Activated CD8-positive, alpha-beta memory T cell treated with anti-CD3 and anti-CD28 coated beads for 24 hours (primary cell): Measurements from ENCODE around the gene ABHD4.
"Not testable (repeated sequence)": the region's sequence is repeated elsewhere in the genome, so short reads cannot be mapped to it uniquely, and the experiment has no call there.

Experiments
- DNase-seq: peaks from one replicate; pipeline ENCODE4 v3.0.0-alpha.2; 2020

Gene ABHD4

GRCh38 chr14:22630066-22630465, 32.0 kb downstream of the ABHD4 start:
- no peak for DNase-seq

GRCh38 chr14:22630486-22630885, 32.4 kb downstream of the ABHD4 start:
- DNase-seq: no peak

GRCh38 chr14:22634233-22634900, 36.3 kb downstream of the ABHD4 start:
- no peak for DNase-seq

GRCh38 chr14:22635980-22636379, 37.9 kb downstream of the ABHD4 start:
- not testable (repeated sequence) for DNase-seq

- no peak for DNase-seq
These were observed 42.1 kb downstream of the ABHD4 start for GRCh38 chr14:22640192-22640591.

GRCh38 chr14:22641846-22642245, 43.7 kb downstream of the ABHD4 start:
- no peak for DNase-seq

- DNase-seq: no peak
These were observed 46.2 kb downstream of the ABHD4 start, which contains the start of gene OR6J1 for GRCh38 chr14:22644305-22644635. Gene OR6J1 (minus strand): TSS chr14:22644352. CDS start chr14:22634811, 9,541 bp downstream.

GRCh38 chr14:22646570-22647254, 48.6 kb downstream of the ABHD4 start:
- DNase-seq: no peak

- no peak for DNase-seq
These were observed 50.4 kb downstream of the ABHD4 start for GRCh38 chr14:22648506-22648905.

GRCh38 chr14:22650046-22650739, 52.1 kb downstream of the ABHD4 start:
- no peak for DNase-seq

- no peak for DNase-seq
These were observed 52.9 kb downstream of the ABHD4 start for GRCh38 chr14:22650960-22651521.

- DNase-seq: no peak
These were observed 53.5 kb downstream of the ABHD4 start for GRCh38 chr14:22651586-22651985.

GRCh38 chr14:22653012-22653621, 55.0 kb downstream of the ABHD4 start:
- peak; percentile 67 for DNase-seq

GRCh38 chr14:22656226-22656625, 58.1 kb downstream of the ABHD4 start:
- no peak for DNase-seq

- DNase-seq: no peak
These were observed 59.0 kb downstream of the ABHD4 start for GRCh38 chr14:22656945-22657731.

GRCh38 chr14:22657861-22658260, 59.8 kb downstream of the ABHD4 start:
- DNase-seq: no peak

- no peak for DNase-seq
These were observed 60.8 kb downstream of the ABHD4 start for GRCh38 chr14:22658946-22659345.

- DNase-seq: no peak
These were observed 62.6 kb downstream of the ABHD4 start for GRCh38 chr14:22660654-22661053.
